Esophagus (tissue), 2 donors: Measurements from ENCODE around the gene TMEM92. TPM values are rescaled to one million over a fixed set of nuclear protein-coding genes. Genes with fewer than 3 reads are reported as not detected.

Experiments used
- H3K27ac ChIP-seq, 2 donors: one replicate each; pipeline ENCODE4 v1.5.1; 2013; ENCODE audit warnings: low read depth in 2 of 2, mild to moderate bottlenecking in 2 of 2, inconsistent platforms in 1 of 2, low read length in 1 of 2, moderate library complexity in 1 of 2
- H3K27me3 ChIP-seq, 2 donors: one replicate each; pipeline ENCODE4 v1.6.1; 2013; ENCODE audit warnings: low read length in 2 of 2, control low read depth in 1 of 2, mild to moderate bottlenecking in 1 of 2; ENCODE audit not compliant: insufficient read depth in 2 of 2, control insufficient read depth in 1 of 2
- H3K36me3 ChIP-seq, 2 donors: one replicate each; pipeline ENCODE4 v1.6.1; 2013; ENCODE audit warnings: low read length in 1 of 2; ENCODE audit not compliant: control insufficient read depth in 2 of 2, insufficient read depth in 2 of 2
- H3K4me1 ChIP-seq, 2 donors: one replicate each; pipeline ENCODE4 v1.6.1; 2013; ENCODE audit warnings: low read length in 1 of 2; ENCODE audit not compliant: control insufficient read depth in 2 of 2, insufficient read depth in 2 of 2
- H3K4me3 ChIP-seq, 2 donors: one replicate each; pipeline ENCODE4 v1.5.1; 2013; ENCODE audit warnings: low read length in 2 of 2, mild to moderate bottlenecking in 2 of 2, low read depth in 1 of 2, moderate library complexity in 1 of 2
- H3K9me3 ChIP-seq, 2 donors: one replicate each; pipeline ENCODE4 v1.6.1; 2013; ENCODE audit warnings: mild to moderate bottlenecking in 2 of 2, low read depth in 1 of 2, low read length in 1 of 2, moderate library complexity in 1 of 2; ENCODE audit not compliant: control insufficient read depth in 2 of 2, insufficient read depth in 1 of 2
- WGBS, 2 donors: extraction: QIAGEN DNeasy Blood & Tissue Kit; methylation state at CpG; one replicate each; pipeline ENCODE4 v1.1.7; 2013; 5-methylcytosine and 5-hydroxymethylcytosine counted together
- polyA plus RNA-seq, 2 donors: library from polyadenylated mRNA; stranded (reverse); fragments of 200-250 nt; gene quantifications; one replicate each; pipeline ENCODE4 v1.2.3, GENCODE V29; 2013
- donor health status: healthy with polysubstance abuse.
- donor health status: Bipolar disorder and iron deficiency.

TMEM92 gene
- polyA plus RNA-seq, 2 donors, result 0.08 to 0.27 TPM

DNA sequence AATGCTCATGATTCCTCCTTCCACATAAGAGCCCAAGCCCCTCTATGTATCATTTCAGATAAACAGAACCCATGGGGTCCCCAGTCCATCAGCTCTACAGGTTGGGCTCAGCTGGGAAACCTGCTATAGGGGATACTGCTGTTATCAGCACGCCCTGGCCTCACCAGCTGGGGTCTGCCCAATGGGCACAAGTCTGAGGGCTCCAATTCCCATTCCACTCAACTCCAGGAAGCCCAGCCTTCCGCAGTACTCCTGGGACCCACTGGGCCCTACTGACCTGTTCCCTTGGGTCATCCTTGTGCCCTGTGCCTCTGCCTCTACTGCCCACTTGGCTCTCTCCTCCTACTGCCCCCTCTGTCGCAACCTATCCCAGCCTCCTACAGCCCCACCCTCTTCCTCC is 55.5 kb downstream of the TMEM92 start:
- no peaks in the 10 kb centered on the region for H3K9me3 ChIP-seq
- H3K4me3 ChIP-seq, result no peak overlapping the region
- H3K27ac ChIP-seq, result no peak overlapping the region
- H3K27me3 ChIP-seq, result no peaks in the 10 kb centered on the region
- WGBS, 2 donors, result 76 to 86% methylated on average over 3 of the region's 3 CpGs
- no peaks in the 10 kb centered on the region for H3K36me3 ChIP-seq
- H3K4me1 ChIP-seq, result peaks cover 0 to 3% of the 10 kb centered on the region in 2 donors

DNA sequence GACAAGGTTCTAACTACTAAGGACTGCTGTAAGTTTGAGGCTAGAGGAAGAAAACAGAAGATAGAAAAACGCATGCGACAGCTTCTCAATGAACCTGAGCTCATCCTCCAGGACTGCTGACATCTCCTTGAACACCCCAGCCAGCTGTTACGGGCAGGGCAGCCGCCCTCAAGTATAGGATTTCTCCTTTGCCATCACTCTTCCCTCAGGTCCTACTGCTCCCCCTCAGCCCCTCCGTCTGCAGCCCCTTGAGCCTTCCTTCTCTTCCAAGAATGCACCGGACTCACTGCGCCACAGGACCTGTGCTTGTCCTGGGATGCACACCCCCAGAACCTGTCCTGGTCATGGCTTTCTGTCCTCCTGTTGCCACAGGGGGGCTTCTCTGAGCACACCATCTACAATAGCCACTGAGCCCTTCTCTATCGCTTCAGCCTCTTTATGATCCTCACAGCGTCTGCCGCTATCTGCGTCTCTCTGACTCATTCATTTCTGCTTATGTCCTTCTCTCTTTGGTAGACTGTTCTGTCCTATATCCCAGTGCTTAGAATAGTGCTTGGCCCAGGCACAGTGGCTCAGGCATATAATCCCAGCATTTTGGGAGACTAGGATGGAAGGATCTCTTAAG is 56.0 kb downstream of the TMEM92 start:
- Histone ChIP-seq H3K9me3 (no peaks in the 10 kb centered on the region), H3K27ac (no peak overlapping the region), H3K4me3 (no peak overlapping the region), H3K27me3 (no peaks in the 10 kb centered on the region), H3K36me3 (no peaks in the 10 kb centered on the region), H3K4me1 (peaks cover 0 to 3% of the 10 kb centered on the region in 2 donors)
- WGBS, 2 donors, result 89 to 91% methylated on average over 11 of the region's 11 CpGs

Other genes with a start within 250 kb of the TMEM92 start
- 10 to 100 TPM; 38.3 to 41.8 TPM for gene ITGA3, start 218.4 kb upstream of the TMEM92 start, polyA plus RNA-seq
- gene PDK2, start 179.1 kb upstream of the TMEM92 start, polyA plus RNA-seq, result 10 to 100 TPM; 12.1 to 13.5 TPM
- under 1 TPM; 0.37 to 0.44 TPM for gene SAMD14, start 144.3 kb upstream of the TMEM92 start, polyA plus RNA-seq
- gene PPP1R9B, start 123.8 kb upstream of the TMEM92 start, polyA plus RNA-seq, result 10 to 100 TPM; 15.4 to 31.3 TPM
- 1 to 10 TPM; 7.1 to 10.0 TPM for gene SGCA, start 108.5 kb upstream of the TMEM92 start, polyA plus RNA-seq
- 10 to 100 TPM; 11.8 to 12.8 TPM for gene COL1A1, start 72.8 kb upstream of the TMEM92 start, polyA plus RNA-seq
- gene XYLT2, start 71.7 kb downstream of the TMEM92 start, polyA plus RNA-seq, result 10 to 100 TPM in 1 of 2 donors, 1 to 10 TPM in 1; 6.0 to 12.1 TPM
- gene MRPL27, start 98.7 kb downstream of the TMEM92 start, polyA plus RNA-seq, result 100 to 1,000 TPM; 106 to 119 TPM
- gene EME1, start 98.8 kb downstream of the TMEM92 start, polyA plus RNA-seq, result 1 to 10 TPM; 2.0 to 3.6 TPM
- gene LRRC59, start 123.1 kb downstream of the TMEM92 start, polyA plus RNA-seq, result 10 to 100 TPM; 18.7 to 52.1 TPM
- 10 to 100 TPM; 13.5 to 22.6 TPM for gene ACSF2, start 151.8 kb downstream of the TMEM92 start, polyA plus RNA-seq
- under 1 TPM; 0.13 to 0.18 TPM for gene CHAD, start 194.4 kb downstream of the TMEM92 start, polyA plus RNA-seq
- gene RSAD1, start 204.4 kb downstream of the TMEM92 start, polyA plus RNA-seq, result 10 to 100 TPM; 11.9 to 16.9 TPM
- gene MYCBPAP, start 234.0 kb downstream of the TMEM92 start, polyA plus RNA-seq, result under 1 TPM; 0.05 to 0.22 TPM